GM23248 (cell line): ENCODE data around the gene PCDHB4. TPM values are rescaled to one million over a fixed set of nuclear protein-coding genes. Genes with fewer than 3 reads are reported as not detected.
"Not testable (repeated sequence)": the region's sequence is repeated elsewhere in the genome, so short reads cannot be mapped to it uniquely, and the experiment has no call there.

Experiments
- DNase-seq: peaks from one replicate; pipeline ENCODE4 v3.0.0-alpha.2; 2015
- H2AFZ ChIP-seq: fragments of 200-600 bp; sonication (generic); 2 replicates; pipeline ENCODE4 v1.6.1; 2016; ENCODE audit warnings: antibody characterized with exemption
- H3F3A ChIP-seq: fragments of 200-600 bp; sonication (generic); 2 replicates; pipeline ENCODE4 v1.6.1; 2016; ENCODE audit warnings: mild to moderate bottlenecking, antibody characterized with exemption, mixed run types; ENCODE audit not compliant: insufficient read depth
- H3K27ac ChIP-seq: fragments of 200-600 bp; sonication (generic); 2 replicates; pipeline ENCODE4 v1.5.1; 2016; ENCODE audit warnings: mild to moderate bottlenecking
- H3K27me3 ChIP-seq: fragments of 200-600 bp; sonication (generic); replicated peaks from 2 replicates; pipeline ENCODE4 v1.6.1; 2016; ENCODE audit warnings: mild to moderate bottlenecking; ENCODE audit not compliant: insufficient read depth
- H3K36me3 ChIP-seq: fragments of 200-600 bp; sonication (generic); 2 replicates; pipeline ENCODE4 v1.6.1; 2016; ENCODE audit warnings: low read depth, mild to moderate bottlenecking
- H3K4me1 ChIP-seq: fragments of 200-600 bp; sonication (generic); 2 replicates; pipeline ENCODE4 v1.6.1; 2016; ENCODE audit warnings: mild to moderate bottlenecking; ENCODE audit not compliant: insufficient read depth
- H3K4me2 ChIP-seq: fragments of 200-600 bp; sonication (generic); one replicate; pipeline ENCODE4 v1.6.1; 2016; ENCODE audit warnings: mild to moderate bottlenecking; ENCODE audit not compliant: unreplicated experiment
- H3K4me3 ChIP-seq: fragments of 200-600 bp; sonication (generic); 2 replicates; pipeline ENCODE4 v1.5.1; 2016; ENCODE audit warnings: mild to moderate bottlenecking
- H3K79me2 ChIP-seq: fragments of 200-600 bp; sonication (generic); 2 replicates; pipeline ENCODE4 v1.6.1; 2016; ENCODE audit warnings: mild to moderate bottlenecking; ENCODE audit not compliant: insufficient read depth
- H3K9ac ChIP-seq: fragments of 200-600 bp; sonication (generic); 2 replicates; pipeline ENCODE4 v1.6.1; 2016; ENCODE audit warnings: mild to moderate bottlenecking
- H3K9me2 ChIP-seq: fragments of 200-600 bp; sonication (generic); 2 replicates; pipeline ENCODE4 v1.6.1; 2016; ENCODE audit warnings: mixed run types, mild to moderate bottlenecking, moderate library complexity; ENCODE audit not compliant: insufficient read depth
- H3K9me3 ChIP-seq: fragments of 200-600 bp; sonication (generic); one replicate; pipeline ENCODE4 v1.6.1; 2017; ENCODE audit warnings: low read depth
- H4K20me1 ChIP-seq: fragments of 200-600 bp; sonication (generic); 2 replicates; pipeline ENCODE4 v1.6.0; 2016; ENCODE audit not compliant: insufficient read depth
- EZH2 ChIP-seq: fragments of 200-600 bp; sonication (generic); IDR thresholded peaks from 2 replicates; pipeline ENCODE4 v1.6.1; 2018; ENCODE audit warnings: antibody characterized with exemption, mild to moderate bottlenecking; ENCODE audit not compliant: insufficient read depth, poor library complexity, severe bottlenecking
- EZH2phosphoT487 ChIP-seq: fragments of 200-600 bp; sonication (generic); IDR thresholded peaks from 2 replicates; pipeline ENCODE4 v1.6.1; 2018; ENCODE audit warnings: antibody characterized with exemption, moderate library complexity, mild to moderate bottlenecking, low read depth; ENCODE audit not compliant: insufficient read depth
- WGBS, 2 experiments: methylation state at CpG; one replicate each; pipeline ENCODE4 v1.1.6; 2015 to 2017; ENCODE audit warnings: low lambda C conversion rate in 2 of 2, low coverage in 1 of 2; ENCODE audit errors: missing lambda C conversion rate in 2 of 2; 5-methylcytosine and 5-hydroxymethylcytosine counted together
- in situ Hi-C: fragments of 300-500 bp; cut with MboI; formaldehyde crosslinking; loops from 2 replicates; pipeline ENCODE4 v1.15.0; 2020
- polyA plus RNA-seq: library from polyadenylated mRNA; unstranded; fragments of >200 nt; fragmentation: Nextera tagmentation; extraction: Ambion mirVana; gene quantifications from 2 replicates; pipeline ENCODE4 v1.2.1, GENCODE V29; 2016
- total RNA-seq: library from RNA; depleted of rRNA; stranded (reverse); fragments of >200 nt; shearing (Covaris generic); gene quantifications from 2 replicates; pipeline ENCODE4 v1.2.3, GENCODE V29; 2014

The PCDHB4 gene
- total and polyA plus RNA-seq, 2 experiments from 2014 or later = 0.22 to 1.0 TPM

DNA sequence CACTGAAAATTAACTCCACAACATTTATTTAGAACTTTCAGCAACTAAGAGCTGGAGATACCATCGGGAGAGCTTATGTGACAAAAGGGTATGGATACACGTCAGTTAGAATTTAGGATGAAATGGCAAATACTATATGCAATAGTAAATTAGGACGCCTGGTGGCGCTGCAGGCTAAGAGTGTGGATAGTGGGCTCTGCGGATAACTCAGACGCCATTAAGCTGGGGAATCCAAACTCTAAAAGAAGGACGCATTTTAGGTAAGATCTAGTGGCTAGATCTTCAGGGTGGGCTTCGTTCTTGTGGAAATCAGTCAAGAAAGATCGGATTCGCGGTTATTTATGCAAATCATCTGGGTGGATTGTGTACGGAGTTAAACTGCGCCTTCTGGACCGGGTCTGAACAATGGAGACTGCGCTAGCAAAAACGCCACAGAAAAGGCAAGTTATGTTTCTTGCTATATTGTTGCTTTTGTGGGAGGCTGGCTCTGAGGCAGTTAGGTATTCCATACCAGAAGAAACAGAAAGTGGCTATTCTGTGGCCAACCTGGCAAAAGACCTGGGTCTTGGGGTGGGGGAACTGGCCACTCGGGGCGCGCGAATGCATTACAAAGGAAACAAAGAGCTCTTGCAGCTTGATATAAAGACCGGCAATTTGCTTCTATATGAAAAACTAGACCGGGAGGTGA is 13.6 kb downstream of the PCDHB4 start, which contains the start of gene PCDHB5:
Gene PCDHB5 (plus strand): TSS at position 177 of the 688 bp plus-strand sequence. CDS start 229 bp downstream, at position 406.
- no peaks in the 10 kb centered on the region for H3K9me2 ChIP-seq
- DNase-seq = peak; percentile 15
- TF ChIP-seq EZH2 (no peak), EZH2phosphoT487 (no peak)
- no peak within 1 kb of the TSS for H3K4me2 ChIP-seq
- no peaks in the 10 kb centered on the region for H3K4me1 ChIP-seq
- no peaks in the 10 kb centered on the region for H3K27me3 ChIP-seq
- H3K36me3 ChIP-seq = no peaks in the 10 kb centered on the region
- in situ Hi-C loops = no loop called here
- peak within 1 kb of the TSS; percentile 15 for H3K4me3 ChIP-seq
- no peaks in the 10 kb centered on the region for H3F3A ChIP-seq
- 22 to 23% methylated on average over 22 of the region's 22 CpGs for WGBS, 2 experiments
- no peaks in the 10 kb centered on the region for H4K20me1 ChIP-seq
- no peaks in the 10 kb centered on the region for H3K9me3 ChIP-seq
- no peak within 1 kb of the TSS for H3K27ac ChIP-seq
- no peaks in the 10 kb centered on the region for H3K79me2 ChIP-seq
- no peak within 1 kb of the TSS for H3K9ac ChIP-seq
- no peak within 1 kb of the TSS; the same call in 1 of the 2 replicates for H2AFZ ChIP-seq

GRCh38 chr5:141135718-141136266 is 14.2 kb downstream of the PCDHB4 start:
- Histone ChIP-seq H3K9me3 (no peaks in the 10 kb centered on the region), H3K79me2 (no peaks in the 10 kb centered on the region), H3K4me3 (no peak overlapping the region), H3K27me3 (no peaks in the 10 kb centered on the region), H3K9me2 (no peaks in the 10 kb centered on the region), H3K4me2 (no peak overlapping the region), H4K20me1 (no peaks in the 10 kb centered on the region), H3K4me1 (no peaks in the 10 kb centered on the region), H3K9ac (no peak overlapping the region), H2AFZ (no peak overlapping the region; the same call in 1 of the 2 replicates), H3F3A (no peaks in the 10 kb centered on the region), H3K36me3 (no peaks in the 10 kb centered on the region), H3K27ac (no peak overlapping the region)
- no peak for DNase-seq
- TF ChIP-seq EZH2 (no peak), EZH2phosphoT487 (no peak)
- 32 to 37% methylated on average over 19 of the region's 19 CpGs for WGBS, 2 experiments
- in situ Hi-C loops = no loop called here

DNA sequence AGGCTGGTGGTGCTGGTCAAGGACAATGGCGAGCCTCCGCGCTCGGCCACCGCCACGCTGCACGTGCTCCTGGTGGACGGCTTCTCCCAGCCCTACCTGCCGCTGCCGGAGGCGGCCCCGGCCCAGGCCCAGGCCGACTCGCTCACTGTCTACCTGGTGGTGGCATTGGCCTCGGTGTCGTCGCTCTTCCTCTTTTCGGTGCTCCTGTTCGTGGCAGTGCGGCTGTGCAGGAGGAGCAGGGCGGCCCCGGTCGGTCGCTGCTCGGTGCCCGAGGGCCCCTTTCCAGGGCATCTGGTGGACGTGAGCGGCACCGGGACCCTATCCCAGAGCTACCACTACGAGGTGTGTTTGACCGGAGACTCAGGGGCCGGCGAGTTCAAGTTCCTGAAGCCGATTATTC is 15.7 kb downstream of the PCDHB4 start:
- H2AFZ ChIP-seq, H3K4me1 ChIP-seq, H3K27me3 ChIP-seq, H3K4me3 ChIP-seq, H3K9me2 ChIP-seq, DNase-seq, in situ Hi-C loops, H3F3A ChIP-seq, H3K9ac ChIP-seq, H3K27ac ChIP-seq, H3K9me3 ChIP-seq, H3K36me3 ChIP-seq, H4K20me1 ChIP-seq, H3K4me2 ChIP-seq, H3K79me2 ChIP-seq: not testable (repeated sequence)
- 41 to 57% methylated on average over 27 to 33 of the region's 34 CpGs for WGBS, 2 experiments

DNA sequence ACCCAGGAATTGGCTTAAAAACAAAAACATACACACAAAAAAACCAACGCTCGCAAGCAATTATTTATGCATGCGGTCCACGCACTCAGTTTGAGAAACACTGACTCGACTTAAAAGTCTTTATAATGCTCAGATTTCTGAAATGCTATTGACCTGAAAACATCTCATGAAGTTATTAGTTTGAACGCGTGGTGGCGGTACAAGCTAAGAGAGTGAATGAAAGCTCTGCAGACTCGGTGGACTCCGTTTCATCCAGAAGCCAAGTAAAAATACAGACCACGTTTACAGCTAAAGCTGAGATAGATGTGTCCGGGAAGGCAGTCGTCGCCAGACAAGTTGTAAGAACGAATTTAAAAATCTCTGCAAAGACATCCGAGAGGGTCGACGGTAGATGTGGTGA is 28.2 kb downstream of the PCDHB4 start, which contains the start of gene PCDHB6:
Gene PCDHB6 (plus strand): TSS at position 246 of the 400 bp plus-strand sequence. CDS start 201 bp downstream, outside the sequence.
- no peaks in the 10 kb centered on the region for H4K20me1 ChIP-seq
- no peaks in the 10 kb centered on the region for H3K9me2 ChIP-seq
- peak; percentile 46 for DNase-seq
- H3K9ac ChIP-seq = no peak within 1 kb of the TSS
- 14 to 16% methylated on average over 18 of the region's 18 CpGs for WGBS, 2 experiments
- 0 out of 2 replicates have a peak within 1 kb of the TSS, but pooled peaks have one; percentile 29 for H3K4me3 ChIP-seq
- H3K36me3 ChIP-seq = no peaks in the 10 kb centered on the region
- no peaks in the 10 kb centered on the region for H3K79me2 ChIP-seq
- H3F3A ChIP-seq = no peaks in the 10 kb centered on the region
- H3K27ac ChIP-seq = no peak within 1 kb of the TSS
- in situ Hi-C loops = no loop called here
- peak within 1 kb of the TSS; percentile 35 for H3K4me2 ChIP-seq
- H2AFZ ChIP-seq = no peak within 1 kb of the TSS
- no peaks in the 10 kb centered on the region for H3K27me3 ChIP-seq
- TF ChIP-seq EZH2phosphoT487 = no peak
- TF ChIP-seq EZH2 = no peak
- H3K9me3 ChIP-seq = no peaks in the 10 kb centered on the region
- no peaks in the 10 kb centered on the region for H3K4me1 ChIP-seq
